HL-60/S4 treated with retinoic acid at 250 ng/mL for 4 days and 3 days (cell line): ENCODE measurements around the gene EFHC2.

ENCODE experiments used
- in situ Hi-C: fragments of 300-500 bp; cut with MboI; formaldehyde crosslinking; loops from 2 replicates; pipeline ENCODE4 v1.7.0; 2022; ENCODE audit warnings: low sequenced_read_pairs

EFHC2 gene

DNA sequence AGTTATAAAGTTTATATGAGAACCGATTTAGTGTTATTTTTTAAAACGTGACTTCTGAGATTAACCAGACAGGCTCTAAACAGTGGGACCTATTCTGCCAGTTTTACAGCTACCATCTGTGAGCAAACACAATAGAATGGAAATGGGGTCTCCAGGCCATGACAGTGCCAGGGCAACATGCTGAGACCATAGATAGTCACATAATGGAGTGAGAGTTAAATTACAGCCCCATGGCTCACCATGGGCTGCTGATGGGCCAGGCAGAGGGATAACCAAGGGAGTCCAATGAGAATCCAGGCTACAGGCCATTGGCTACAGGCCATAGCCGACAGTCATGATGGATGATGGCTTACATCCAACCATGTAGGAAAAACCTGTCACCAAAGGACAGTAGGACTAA, 186.7 kb downstream of the EFHC2 start:
- in situ Hi-C loops: no loop called here

DNA sequence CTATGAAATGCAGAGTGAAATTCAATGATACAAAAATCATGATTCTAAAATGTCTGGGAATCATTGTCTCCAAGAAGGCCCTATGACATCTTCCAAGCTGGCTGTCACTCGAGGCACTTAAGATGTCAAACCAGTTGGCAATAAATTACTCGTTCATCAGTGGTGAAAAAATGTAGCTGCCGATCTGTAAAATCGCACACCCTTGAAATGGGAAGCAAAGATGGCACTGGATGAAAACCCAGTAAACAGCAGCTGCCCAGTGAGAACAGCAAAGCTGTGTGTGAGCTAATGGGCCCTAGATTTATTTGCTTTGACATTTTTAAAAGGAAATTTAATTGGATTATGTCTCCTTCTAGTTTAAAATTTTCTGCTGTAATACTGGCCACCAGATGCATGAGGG, 188.3 kb downstream of the EFHC2 start:
- in situ Hi-C loops: no loop called here

DNA sequence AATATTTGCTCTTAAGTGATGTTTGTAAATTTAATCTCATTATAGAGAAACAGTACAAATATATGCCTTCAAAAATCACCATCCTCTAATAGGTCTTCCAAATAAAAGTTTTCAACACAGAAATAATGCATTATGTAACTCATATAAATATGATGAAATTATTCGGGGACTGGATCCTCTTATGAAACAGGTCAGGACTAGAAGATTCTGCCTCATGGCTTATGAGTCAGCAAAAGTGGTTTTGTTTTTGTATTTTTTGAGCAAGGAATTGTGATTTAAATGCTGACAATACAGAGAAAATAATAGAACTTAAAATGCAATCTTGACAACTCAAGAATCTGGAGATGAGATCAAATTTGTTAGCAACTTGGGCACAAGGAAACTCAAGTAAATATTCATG, 190.6 kb downstream of the EFHC2 start:
- in situ Hi-C loops: no loop called here

DNA sequence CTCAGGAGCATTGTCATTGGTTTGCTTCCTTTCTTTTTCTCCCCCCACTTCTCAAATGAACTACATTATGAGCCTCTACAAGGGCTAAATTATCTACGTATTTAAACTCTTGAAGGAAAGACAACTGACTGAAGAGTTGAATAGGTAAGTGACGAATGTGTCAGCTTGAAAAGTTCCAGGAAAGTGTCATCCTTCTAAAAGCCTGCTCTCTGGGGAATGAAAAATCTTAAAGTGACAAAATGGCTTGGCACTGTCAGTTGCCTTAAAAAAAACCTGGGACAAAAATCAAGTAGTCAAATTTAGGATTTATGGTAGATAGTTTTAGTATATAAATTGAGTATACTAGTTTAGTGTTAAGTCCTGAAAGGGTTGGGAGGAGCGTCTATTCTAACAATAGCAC, 196.3 kb downstream of the EFHC2 start:
- in situ Hi-C loops: no loop called here

DNA sequence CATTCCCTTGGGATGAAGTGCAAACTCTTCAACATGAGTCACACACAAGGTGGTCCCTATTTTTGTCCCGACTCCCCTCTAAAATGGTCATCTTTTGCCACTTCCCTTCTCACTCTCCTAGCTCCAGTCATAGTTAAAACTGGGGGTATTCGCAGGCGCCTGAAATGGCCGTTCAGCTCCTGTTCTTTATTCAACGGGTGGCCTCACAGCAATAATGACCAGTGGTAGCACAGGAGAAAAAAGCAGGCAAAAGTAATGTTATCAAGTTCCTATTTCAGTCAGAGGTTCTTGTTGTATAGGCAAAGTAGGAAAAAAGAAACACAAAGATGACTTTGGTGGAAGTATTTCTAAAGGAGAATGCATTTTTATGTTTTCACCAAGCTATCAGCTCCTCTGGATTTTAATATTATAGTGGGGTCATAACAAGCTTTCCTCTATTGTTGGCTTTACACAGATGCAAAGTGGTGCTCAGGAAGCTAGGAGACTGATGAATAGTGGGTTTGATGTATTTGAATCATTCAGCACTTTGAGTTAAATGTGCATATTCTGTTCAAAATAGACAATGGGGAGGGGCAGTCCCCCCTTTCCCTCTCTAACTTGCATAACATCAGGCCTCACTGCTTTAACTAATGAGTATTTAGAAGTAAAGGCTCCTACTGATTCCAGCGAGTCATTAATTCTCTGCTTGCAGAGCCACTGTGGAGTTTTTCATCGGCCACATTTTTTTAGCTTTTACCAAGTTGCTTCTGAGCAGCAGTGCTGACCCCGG, 199.1 kb downstream of the EFHC2 start:
- in situ Hi-C loops: no loop called here

DNA sequence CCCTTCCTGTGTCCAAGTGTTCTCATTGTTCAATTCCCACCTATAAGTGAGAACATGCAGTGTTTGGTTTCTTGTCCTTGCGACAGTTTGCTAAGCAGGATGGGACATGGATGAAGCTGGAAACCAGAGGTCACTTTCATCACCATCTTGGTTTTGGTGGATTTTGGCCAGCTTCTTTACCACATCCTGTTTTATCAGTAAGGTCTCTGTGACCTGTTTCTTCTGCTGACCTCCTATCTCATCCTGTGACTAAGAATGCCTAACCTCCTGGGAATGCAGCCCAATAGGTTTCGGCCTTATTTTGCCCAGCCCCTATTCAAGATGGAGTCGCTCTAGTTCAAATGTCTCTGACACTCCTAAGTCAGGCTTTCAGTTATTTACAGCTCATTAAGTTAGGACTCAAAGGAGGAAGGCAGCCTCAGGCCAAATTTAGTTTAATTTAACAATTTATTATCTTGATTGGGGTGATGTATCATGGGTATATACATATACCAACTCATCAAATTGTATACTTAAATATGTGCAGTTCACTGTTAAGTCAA, 200.3 kb downstream of the EFHC2 start:
- in situ Hi-C loops: no loop called here

DNA sequence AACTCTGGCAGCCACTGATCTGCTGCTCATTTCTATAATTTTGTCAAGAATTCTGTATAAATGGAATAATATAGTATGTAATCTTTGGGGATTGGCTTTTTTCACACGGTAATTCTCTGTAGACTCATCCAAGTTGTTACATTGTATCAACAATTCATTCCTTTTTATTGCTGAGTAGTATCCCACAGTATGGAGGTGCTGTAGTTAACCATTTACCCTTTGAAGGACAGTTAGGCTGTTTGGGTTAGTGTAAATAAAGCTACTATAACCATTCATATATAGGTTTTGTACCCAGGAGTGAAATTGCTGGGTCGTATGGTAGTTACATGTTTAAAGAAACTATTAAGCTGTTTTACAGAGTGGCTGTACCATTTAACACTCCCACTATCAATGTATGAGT, 213.3 kb downstream of the EFHC2 start:
- in situ Hi-C loops: no loop called here

DNA sequence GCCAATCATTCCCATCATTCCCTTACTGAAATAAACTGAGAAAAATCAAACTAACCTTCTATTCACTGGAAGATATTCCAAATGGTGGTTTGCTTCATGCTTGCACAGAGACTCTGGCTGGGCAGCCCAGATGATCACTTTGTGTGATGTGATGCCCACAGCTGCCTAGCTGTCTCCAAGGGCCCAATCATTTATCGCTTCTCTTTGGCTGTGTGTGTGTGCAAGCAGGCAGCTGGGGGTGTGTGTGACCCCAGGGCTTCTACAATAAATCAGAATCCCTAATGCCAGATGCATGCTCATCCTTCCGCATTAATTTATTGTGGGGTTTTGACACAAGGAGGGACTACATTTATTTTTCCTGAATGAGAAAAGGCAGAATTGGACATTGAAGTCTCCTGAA, 230.1 kb downstream of the EFHC2 start:
- in situ Hi-C loops: no loop called here

DNA sequence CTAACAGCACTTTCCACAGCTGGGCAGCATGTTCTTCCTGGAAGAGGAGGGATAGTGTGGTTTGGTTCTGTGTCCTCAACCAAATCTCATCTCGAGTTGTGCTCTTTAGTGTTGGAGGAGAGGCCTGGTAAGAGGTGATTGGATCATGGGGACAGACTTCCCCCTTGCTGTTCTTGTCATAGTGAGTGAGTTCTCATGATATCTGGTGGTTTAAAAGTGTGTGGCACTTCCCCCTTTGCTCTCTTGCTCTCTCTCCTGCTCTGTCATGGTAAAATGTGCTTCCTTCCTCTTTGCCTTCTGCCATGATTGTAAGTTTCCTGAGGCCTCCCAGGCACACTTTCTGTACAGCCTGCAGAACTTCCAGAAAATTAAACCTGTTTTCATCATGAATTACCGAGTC, 236.6 kb downstream of the EFHC2 start:
- in situ Hi-C loops: no loop called here

DNA sequence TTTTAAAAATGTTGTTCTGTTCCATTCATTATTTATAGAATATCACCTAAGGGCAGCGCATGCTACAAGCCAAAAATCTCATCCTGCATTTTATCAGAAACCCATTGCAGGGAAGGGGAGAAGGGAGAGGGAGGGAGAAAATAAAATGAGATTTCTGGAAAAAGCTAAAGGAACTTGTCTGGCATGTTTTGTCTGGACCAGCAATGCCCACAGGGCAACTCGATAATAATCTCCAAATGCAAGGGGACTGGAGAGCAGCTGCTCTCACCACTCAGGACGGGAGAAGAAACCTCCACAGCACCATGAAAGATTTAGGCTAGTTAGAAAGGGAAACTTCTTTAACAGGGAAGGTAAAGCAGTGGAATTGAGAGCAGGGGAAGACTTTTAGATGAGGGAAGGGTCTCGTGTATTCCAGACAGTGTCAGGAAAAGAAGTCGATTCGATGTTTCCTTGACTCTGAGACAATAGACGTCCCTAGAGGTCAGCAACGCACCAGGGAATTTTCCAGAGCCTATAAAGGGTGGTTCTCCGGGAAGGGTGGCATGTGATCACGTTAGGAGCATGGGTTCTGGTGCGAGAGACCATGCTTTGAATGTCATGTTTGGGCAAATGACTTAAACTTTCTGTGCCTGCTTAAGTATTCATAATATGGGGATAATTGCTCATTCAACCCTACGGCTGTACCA, 238.1 kb downstream of the EFHC2 start:
- in situ Hi-C loops: no loop called here

DNA sequence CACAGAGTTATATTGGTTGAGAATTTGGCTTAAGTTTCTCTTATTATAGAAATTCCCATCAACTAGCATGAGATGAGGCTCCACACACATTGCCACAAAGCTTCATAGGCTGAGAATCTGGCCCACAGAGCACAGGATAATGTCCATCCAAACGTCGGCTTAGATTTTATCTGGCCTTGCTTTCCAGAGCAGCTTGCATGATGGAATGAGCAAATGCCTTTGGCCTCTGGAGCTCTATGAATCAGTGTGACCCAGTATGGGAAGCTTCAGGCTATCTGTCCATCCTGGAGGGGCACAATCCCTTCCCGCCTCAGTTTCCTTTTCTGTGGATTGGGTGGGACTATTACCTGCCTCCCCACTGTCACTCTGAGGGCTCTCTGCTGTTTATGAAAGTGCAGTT, 238.8 kb downstream of the EFHC2 start:
- in situ Hi-C loops: no loop called here

DNA sequence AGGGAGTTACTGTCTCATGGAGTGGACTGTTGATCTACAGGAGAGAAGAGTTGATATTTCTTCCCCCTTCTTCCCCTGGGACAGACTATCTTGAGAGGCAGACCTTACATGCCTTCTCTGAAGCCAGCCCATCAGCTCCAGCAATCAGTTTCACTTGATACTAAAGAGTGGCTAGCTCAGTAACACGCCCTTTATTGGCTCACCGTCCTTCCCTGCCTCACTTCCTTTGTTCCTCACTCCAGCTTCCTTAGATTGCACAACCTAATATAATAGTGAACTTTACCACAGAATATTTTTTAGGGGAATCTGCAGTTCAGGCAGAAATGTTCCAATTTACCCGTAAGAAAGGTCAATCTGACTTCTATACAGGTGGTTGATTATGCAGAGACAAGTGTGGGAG, 242.2 kb downstream of the EFHC2 start:
- in situ Hi-C loops: no loop called here

DNA sequence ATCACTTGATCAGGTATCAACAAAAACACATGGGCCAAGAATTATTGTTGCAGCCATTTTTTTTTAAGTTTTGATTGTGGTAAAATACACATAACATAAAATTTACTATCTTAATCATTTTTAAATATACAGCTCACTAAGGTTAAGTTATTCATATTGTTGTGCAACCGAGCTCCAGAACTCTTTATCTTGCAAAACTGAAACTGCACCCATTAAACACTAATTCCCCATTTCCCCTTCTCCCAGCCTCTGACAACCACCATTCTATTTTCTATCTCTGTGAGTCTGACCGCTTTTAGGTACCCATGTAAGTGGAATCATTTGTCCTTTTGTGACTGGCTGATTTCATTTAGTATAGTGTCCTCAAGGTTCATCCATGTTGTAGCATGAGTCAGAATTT, 244.1 kb downstream of the EFHC2 start:
- in situ Hi-C loops: no loop called here
